Upper lobe of right lung (tissue), 1 donor: ENCODE data around the gene MAPK1. TPM values are rescaled to one million over a fixed set of nuclear protein-coding genes. Genes with fewer than 3 reads are reported as not detected.
"Not testable (repeated sequence)": the region's sequence is repeated elsewhere in the genome, so short reads cannot be mapped to it uniquely, and the experiment has no call there.

ENCODE experiments used
- ATAC-seq: fragments of 200-7000 bp; cut with Tn5 transposase; one replicate; pipeline ENCODE4 v1.9.1; 2020; ENCODE audit warnings: mild to moderate bottlenecking, moderate library complexity
- DNase-seq: peaks from one replicate; pipeline ENCODE4 v3.0.0-alpha.2; 2020
- H3K27ac ChIP-seq: fragments of 200-600 bp; one replicate; pipeline ENCODE4 v1.8.0; 2022
- H3K27me3 ChIP-seq: fragments of 200-600 bp; one replicate; pipeline ENCODE4 v1.8.0; 2022; ENCODE audit warnings: mild to moderate bottlenecking
- H3K36me3 ChIP-seq: fragments of 200-600 bp; one replicate; pipeline ENCODE4 v1.8.0; 2022
- H3K4me1 ChIP-seq: fragments of 200-600 bp; one replicate; pipeline ENCODE4 v1.8.0; 2022
- H3K4me3 ChIP-seq: fragments of 200-600 bp; one replicate; pipeline ENCODE4 v1.8.0; 2022; ENCODE audit warnings: mild to moderate bottlenecking
- H3K9me3 ChIP-seq: fragments of 200-600 bp; one replicate; pipeline ENCODE4 v1.8.0; 2022
- CTCF ChIP-seq: fragments of 200-600 bp; IDR thresholded peaks from one replicate; pipeline ENCODE4 v1.8.0; 2022; ENCODE audit warnings: antibody characterized with exemption
- intact Hi-C: fragments of 100-400 bp; cut with DNase I; formaldehyde crosslinking; loops from one replicate; pipeline ENCODE4 v1.11.0; 2022
- long read RNA-seq: library from polyadenylated mRNA; unstranded; transcript quantifications from one replicate; pipeline ENCODE4 v2.0.0, GENCODE V29; 2021
- total RNA-seq: library from RNA; stranded (reverse); fragmentation: NEBNext Ultra II Directional; extraction: Animal tissue kit (Norgen Biotek cat#: 25700); gene quantifications from one replicate; pipeline ENCODE4 v1.2.1, GENCODE V29; 2021
- donor health status: DM: no; HTN: yes; CAD: no; lungs with severe emphysema.

Gene MAPK1
- 134 TPM for total RNA-seq
- long read RNA-seq, full-length matches to known transcripts = 125 of 229 reads
- long read RNA-seq, partial matches to known transcripts = 5 of 229 reads
- long read RNA-seq, other reads (novel, unspliced or antisense) = 99 of 229 reads

- H3K4me3 ChIP-seq = peak within 1 kb of the TSS; percentile 85
- peak; percentile 49 for TF ChIP-seq CTCF
- no peaks in the 10 kb centered on the region for H3K27me3 ChIP-seq
- ATAC-seq (peak; percentile 99), DNase-seq (peak; percentile 97)
- peak within 1 kb of the TSS; percentile 95 for H3K27ac ChIP-seq
- no peaks in the 10 kb centered on the region for H3K9me3 ChIP-seq
- H3K4me1 ChIP-seq = peaks cover 27% of the 10 kb centered on the region
- intact Hi-C loops = no loop called here
- H3K36me3 ChIP-seq = no peaks in the 10 kb centered on the region
Measured at GRCh38 chr22:21867528-21868266, at the start of gene MAPK1. TSS of gene MAPK1 (minus strand) at chr22:21867645. CDS start at chr22:21867440, 205 bp downstream.

- no peak for DNase-seq
- intact Hi-C loops = no loop called here
- peak; percentile 6 for ATAC-seq
Measured at GRCh38 chr22:21916309-21916918, 49.0 kb upstream of the MAPK1 start.

GRCh38 chr22:21915624-21916308 lies 48.3 kb upstream of the MAPK1 start:
- no peak overlapping the region for H3K4me3 ChIP-seq
- H3K4me1 ChIP-seq = no peaks in the 10 kb centered on the region
- H3K9me3 ChIP-seq = no peaks in the 10 kb centered on the region
- no peaks in the 10 kb centered on the region for H3K36me3 ChIP-seq
- no peak for DNase-seq
- H3K27me3 ChIP-seq = no peaks in the 10 kb centered on the region
- peak; percentile 25 for ATAC-seq
- intact Hi-C loops = no loop called here
- TF ChIP-seq CTCF = no peak
- no peak overlapping the region for H3K27ac ChIP-seq

More at GRCh38 chr22:21916309-21916918, 49.0 kb upstream of the MAPK1 start:
- no peak for TF ChIP-seq CTCF
- H3K9me3 ChIP-seq = no peaks in the 10 kb centered on the region
- no peak overlapping the region for H3K4me3 ChIP-seq
- no peaks in the 10 kb centered on the region for H3K27me3 ChIP-seq
- H3K36me3 ChIP-seq = no peaks in the 10 kb centered on the region
- no peak overlapping the region for H3K27ac ChIP-seq
- H3K4me1 ChIP-seq = no peaks in the 10 kb centered on the region

GRCh38 chr22:21914033-21914642 lies 46.7 kb upstream of the MAPK1 start:
- H3K27ac ChIP-seq, H3K9me3 ChIP-seq, H3K4me3 ChIP-seq, H3K36me3 ChIP-seq, DNase-seq, ATAC-seq, H3K27me3 ChIP-seq, H3K4me1 ChIP-seq, intact Hi-C loops: not testable (repeated sequence)

- intact Hi-C loops, H3K4me1 ChIP-seq, ATAC-seq, DNase-seq, H3K36me3 ChIP-seq, H3K4me3 ChIP-seq, H3K27me3 ChIP-seq, H3K27ac ChIP-seq, H3K9me3 ChIP-seq: not testable (repeated sequence)
Measured at GRCh38 chr22:21910367-21910766, 42.9 kb upstream of the MAPK1 start.

GRCh38 chr22:21909871-21910270 lies 42.4 kb upstream of the MAPK1 start:
- Histone ChIP-seq H3K4me1 (no peaks in the 10 kb centered on the region), H3K27ac (no peak overlapping the region), H3K27me3 (no peaks in the 10 kb centered on the region), H3K4me3 (no peak overlapping the region), H3K9me3 (no peaks in the 10 kb centered on the region), H3K36me3 (no peaks in the 10 kb centered on the region)
- no peak for DNase-seq
- intact Hi-C loops = no loop called here
- no peak for ATAC-seq
- TF ChIP-seq CTCF = no peak
